Activated CD4-positive, alpha-beta T cell treated with anti-CD3 and anti-CD28 coated beads, Interleukin-2, amount 50 U/mL, for 1 hour (primary cell): ENCODE results near the gene PDHB.

Experiments used
- DNase-seq: peaks from one replicate; pipeline ENCODE4 v3.0.0-alpha.2; 2020

PDHB gene

GRCh38 chr3:58394339-58394738 lies 39.3 kb downstream of the PDHB start:
- no peak for DNase-seq

GRCh38 chr3:58392181-58392580 lies 41.5 kb downstream of the PDHB start:
- DNase-seq, result no peak

GRCh38 chr3:58391156-58391865 lies 42.3 kb downstream of the PDHB start:
- DNase-seq, result no peak

- DNase-seq, result no peak
Observed at GRCh38 chr3:58388550-58389091, 45.0 kb downstream of the PDHB start.

- no peak for DNase-seq
Observed at GRCh38 chr3:58387650-58388546, 45.7 kb downstream of the PDHB start.

GRCh38 chr3:58386626-58387365 lies 46.8 kb downstream of the PDHB start:
- no peak for DNase-seq

GRCh38 chr3:58384381-58385090 lies 49.1 kb downstream of the PDHB start:
- DNase-seq, result no peak

GRCh38 chr3:58383904-58384303 lies 49.7 kb downstream of the PDHB start:
- DNase-seq, result no peak

- no peak for DNase-seq
Observed at GRCh38 chr3:58383476-58383875, 50.2 kb downstream of the PDHB start.

- no peak for DNase-seq
Observed at GRCh38 chr3:58379351-58380073, 54.1 kb downstream of the PDHB start.

- no peak for DNase-seq
Observed at GRCh38 chr3:58377750-58378149, 55.9 kb downstream of the PDHB start.
